ENCODE measurements around the gene KCNJ5. TPM values are rescaled to one million over a fixed set of nuclear protein-coding genes. Genes with fewer than 3 reads are reported as not detected.

KCNJ5 gene
- polyA plus RNA-seq, 1 donor (not counting 4 experiments of a cell fraction or from before 2014, with no cell fraction given), result 0.59 TPM

- Histone ChIP-seq H3K27ac (ENCODE audit: control insufficient read depth, insufficient read depth, low read length) (no peak overlapping the region), H3K27me3 (ENCODE audit: control insufficient read depth, extremely low read depth, insufficient read depth, low read length) (peaks cover 11% of the 10 kb centered on the region), H3K9me3 (ENCODE audit: control insufficient read depth, low read depth, low read length) (no peaks in the 10 kb centered on the region), H3K4me1 (ENCODE audit: control insufficient read depth, extremely low read depth, insufficient read depth, low read length) (no peaks in the 10 kb centered on the region), H3K36me3 (ENCODE audit: control insufficient read depth in 2 of 2, extremely low read depth in 1 of 2, insufficient read depth in 2 of 2, low read length in 2 of 2) (no peaks in the 10 kb centered on the region), H3K9me1 (ENCODE audit: control insufficient read depth, extremely low read depth, insufficient read depth, low read length) (no peaks in the 10 kb centered on the region), H4K20me1 (ENCODE audit: control insufficient read depth, extremely low read depth, insufficient read depth, low read length) (no peaks in the 10 kb centered on the region), H3K4me2 (ENCODE audit: control insufficient read depth, extremely low read depth, insufficient read depth, low read depth, low read length) (no peak overlapping the region), H3K4me3 (ENCODE audit: control insufficient read depth in 2 of 3, extremely low read depth in 1 of 3, insufficient read depth in 2 of 3, low read depth in 1 of 3, low read length in 3 of 3) (no peak overlapping the region), H3K79me2 (ENCODE audit: control insufficient read depth, insufficient read depth, low read length) (no peaks in the 10 kb centered on the region), H3K9ac (ENCODE audit: control insufficient read depth, extremely low read depth, insufficient read depth, low read length) (no peak overlapping the region), H2AFZ (ENCODE audit: control insufficient read depth, low read length) (no peak overlapping the region)
- DNase-seq (ENCODE audit: low read depth, low spot score) (no peak), FAIRE-seq (no peak)
- dilution Hi-C loops (cut with MboI; ENCODE audit: extremely low pct_ligation_motif_present, low sequenced_read_pairs), result no loop called here
- TF ChIP-seq EZH2 (IDR thresholded peaks at IDR 0.05; ENCODE audit: low read length), result no peak
- no peak for TF ChIP-seq CTCF (optimal IDR thresholded peaks at IDR 0.05 in 1 of 3, IDR thresholded peaks at IDR 0.05 in 1 of 3, conservative IDR thresholded peaks at IDR 0.05 in 1 of 3; ENCODE audit: extremely low read depth in 1 of 3, insufficient read depth in 2 of 3, low read length in 3 of 3)
These were observed 35.4 kb downstream of the KCNJ5 start for GRCh38 chr11:128926437-128927107.

- no peaks in the 10 kb centered on the region for H3K4me1 ChIP-seq (ENCODE audit: control insufficient read depth, extremely low read depth, insufficient read depth, low read length)
- FAIRE-seq, result no peak
- no peak overlapping the region for H3K9ac ChIP-seq (ENCODE audit: control insufficient read depth, extremely low read depth, insufficient read depth, low read length)
- H2AFZ ChIP-seq (ENCODE audit: control insufficient read depth, low read length), result no peak overlapping the region
- no peak overlapping the region for H3K4me2 ChIP-seq (ENCODE audit: control insufficient read depth, extremely low read depth, insufficient read depth, low read depth, low read length)
- H3K36me3 ChIP-seq (ENCODE audit: control insufficient read depth in 2 of 2, extremely low read depth in 1 of 2, insufficient read depth in 2 of 2, low read length in 2 of 2), result no peaks in the 10 kb centered on the region
- no peaks in the 10 kb centered on the region for H4K20me1 ChIP-seq (ENCODE audit: control insufficient read depth, extremely low read depth, insufficient read depth, low read length)
- H3K9me1 ChIP-seq (ENCODE audit: control insufficient read depth, extremely low read depth, insufficient read depth, low read length), result no peaks in the 10 kb centered on the region
- no peaks in the 10 kb centered on the region for H3K9me3 ChIP-seq (ENCODE audit: control insufficient read depth, low read depth, low read length)
- TF ChIP-seq CTCF (optimal IDR thresholded peaks at IDR 0.05 in 1 of 3, IDR thresholded peaks at IDR 0.05 in 1 of 3, conservative IDR thresholded peaks at IDR 0.05 in 1 of 3; ENCODE audit: extremely low read depth in 1 of 3, insufficient read depth in 2 of 3, low read length in 3 of 3), result no peak
- TF ChIP-seq EZH2 (IDR thresholded peaks at IDR 0.05; ENCODE audit: low read length), result no peak
- peaks cover 11% of the 10 kb centered on the region for H3K27me3 ChIP-seq (ENCODE audit: control insufficient read depth, extremely low read depth, insufficient read depth, low read length)
- DNase-seq (ENCODE audit: low read depth, low spot score), result no peak
- dilution Hi-C loops (cut with MboI; ENCODE audit: extremely low pct_ligation_motif_present, low sequenced_read_pairs), result no loop called here
- H3K27ac ChIP-seq (ENCODE audit: control insufficient read depth, insufficient read depth, low read length), result no peak overlapping the region
- H3K79me2 ChIP-seq (ENCODE audit: control insufficient read depth, insufficient read depth, low read length), result no peaks in the 10 kb centered on the region
- no peak overlapping the region for H3K4me3 ChIP-seq (ENCODE audit: control insufficient read depth in 2 of 3, extremely low read depth in 1 of 3, insufficient read depth in 2 of 3, low read depth in 1 of 3, low read length in 3 of 3)
These were observed 35.9 kb downstream of the KCNJ5 start for GRCh38 chr11:128927108-128927461.
